ENCODE results near the gene PSTPIP2. TPM values are rescaled to one million over a fixed set of nuclear protein-coding genes. Genes with fewer than 3 reads are reported as not detected.

The PSTPIP2 gene
- total RNA-seq, 1 donor = 21.2 TPM

- DNase-seq (ENCODE audit: low read depth) = no peak
- no peak for TF ChIP-seq CTCF (IDR thresholded peaks at IDR 0.05; ENCODE audit: insufficient read depth, low read depth, low read length)
- no peak overlapping the region for H3K4me3 ChIP-seq (ENCODE audit: low read depth, low read length)
Measured at GRCh38 chr18:46013484-46014189, 58.4 kb downstream of the PSTPIP2 start.

GRCh38 chr18:46010676-46011075 lies 61.4 kb downstream of the PSTPIP2 start:
- no peak for DNase-seq (ENCODE audit: low read depth)
- TF ChIP-seq CTCF (IDR thresholded peaks at IDR 0.05; ENCODE audit: insufficient read depth, low read depth, low read length) = no peak
- no peak overlapping the region for H3K4me3 ChIP-seq (ENCODE audit: low read depth, low read length)

GRCh38 chr18:46010050-46010449 lies 62.0 kb downstream of the PSTPIP2 start:
- no peak for DNase-seq (ENCODE audit: low read depth)
- no peak for TF ChIP-seq CTCF (IDR thresholded peaks at IDR 0.05; ENCODE audit: insufficient read depth, low read depth, low read length)
- H3K4me3 ChIP-seq (ENCODE audit: low read depth, low read length) = no peak overlapping the region

- H3K4me3 ChIP-seq (ENCODE audit: low read depth, low read length) = no peak overlapping the region
- DNase-seq (ENCODE audit: low read depth) = no peak
- TF ChIP-seq CTCF (IDR thresholded peaks at IDR 0.05; ENCODE audit: insufficient read depth, low read depth, low read length) = no peak
Measured at GRCh38 chr18:46009125-46009840, 62.8 kb downstream of the PSTPIP2 start.

GRCh38 chr18:46008531-46008930 lies 63.5 kb downstream of the PSTPIP2 start:
- no peak for TF ChIP-seq CTCF (IDR thresholded peaks at IDR 0.05; ENCODE audit: insufficient read depth, low read depth, low read length)
- H3K4me3 ChIP-seq (ENCODE audit: low read depth, low read length) = no peak overlapping the region
- no peak for DNase-seq (ENCODE audit: low read depth)

- no peak overlapping the region for H3K4me3 ChIP-seq (ENCODE audit: low read depth, low read length)
- TF ChIP-seq CTCF (IDR thresholded peaks at IDR 0.05; ENCODE audit: insufficient read depth, low read depth, low read length) = no peak
- no peak for DNase-seq (ENCODE audit: low read depth)
Measured at GRCh38 chr18:46007165-46007564, 64.9 kb downstream of the PSTPIP2 start.

Measured in fibroblast of villous mesenchyme (primary cell).